GM19238 (cell line): ENCODE data around the gene CDC25A.
A peak's percentile ranks its signal among the peaks of the same experiment; 100 is the strongest.
"Not testable (repeated sequence)": the region's sequence is repeated elsewhere in the genome, so short reads cannot be mapped to it uniquely, and the experiment has no call there.

ENCODE experiments used
- DNase-seq: peaks from one replicate; pipeline ENCODE4 v3.0.0; 2011; ENCODE audit warnings: low spot score; ENCODE audit not compliant: insufficient read length

Gene CDC25A

DNA sequence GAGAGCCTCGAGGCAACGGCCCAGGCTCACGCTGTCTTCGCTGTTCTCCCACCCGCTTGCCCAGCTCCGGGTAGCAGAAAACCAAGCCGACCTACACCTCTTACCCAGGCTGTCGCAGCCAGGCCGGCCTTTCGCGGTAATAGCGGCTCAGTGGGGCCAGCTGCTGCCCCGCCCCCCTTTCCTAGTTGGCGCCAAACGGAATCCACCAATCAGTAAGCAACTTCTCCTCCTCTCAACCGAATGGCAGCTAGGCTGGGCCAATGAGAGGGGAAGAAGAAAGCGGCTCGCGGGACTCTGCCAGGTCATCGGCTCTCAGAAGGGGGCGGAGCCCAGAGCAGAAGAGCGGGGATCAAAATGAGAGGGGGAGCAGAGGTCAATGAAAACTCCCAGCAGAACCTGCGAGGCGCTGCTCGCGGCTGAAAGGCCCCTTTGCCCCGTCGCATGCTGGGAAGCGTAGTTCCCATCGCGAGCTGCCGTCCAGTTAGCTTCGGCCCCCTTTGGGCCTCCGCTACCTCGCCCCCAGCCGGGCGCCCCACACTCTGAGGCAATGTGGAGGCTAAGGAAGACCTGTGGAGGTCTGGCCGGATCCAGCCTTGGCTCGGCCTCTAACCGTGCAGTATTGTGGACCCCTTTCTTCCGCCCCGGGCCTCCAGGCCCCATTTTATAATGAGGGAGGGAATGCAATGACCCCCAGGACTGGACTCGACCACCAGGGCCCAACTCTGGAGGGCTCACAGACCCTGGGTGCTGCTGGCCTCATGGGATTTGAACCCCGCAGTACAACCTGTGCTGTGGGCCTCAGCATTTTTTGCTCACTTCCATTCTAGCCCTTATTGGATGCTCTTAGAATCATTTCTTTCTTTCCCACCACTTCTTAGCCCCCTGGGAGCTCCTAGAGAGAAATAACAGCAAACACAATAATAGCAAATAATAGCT, at the start of gene CDC25A:
Gene CDC25A, minus strand, starts transcription at position 152 of the 936 bp plus-strand sequence. CDS start 470 bp downstream, outside the sequence.
- peak; percentile 97 for DNase-seq

DNA sequence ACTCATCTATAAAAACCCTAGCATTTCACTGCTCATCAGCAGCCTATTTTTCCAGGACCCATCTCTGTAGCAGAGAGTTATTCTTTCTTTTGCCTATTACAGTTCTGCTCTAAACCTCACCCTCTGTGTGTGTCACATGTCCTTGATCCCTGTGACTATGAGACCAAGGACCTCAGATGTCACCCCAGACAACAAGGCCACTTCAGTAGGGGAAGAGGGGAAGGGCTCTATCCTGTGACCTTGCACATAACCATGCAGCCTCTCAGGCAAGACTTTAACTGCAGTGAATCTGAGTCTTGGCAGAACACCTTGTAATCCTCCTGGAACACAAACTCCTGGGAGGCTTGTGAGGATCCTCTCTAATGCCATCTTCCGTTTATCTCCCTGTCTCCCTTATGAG, 48.3 kb upstream of the CDC25A start:
- no peak for DNase-seq

DNA sequence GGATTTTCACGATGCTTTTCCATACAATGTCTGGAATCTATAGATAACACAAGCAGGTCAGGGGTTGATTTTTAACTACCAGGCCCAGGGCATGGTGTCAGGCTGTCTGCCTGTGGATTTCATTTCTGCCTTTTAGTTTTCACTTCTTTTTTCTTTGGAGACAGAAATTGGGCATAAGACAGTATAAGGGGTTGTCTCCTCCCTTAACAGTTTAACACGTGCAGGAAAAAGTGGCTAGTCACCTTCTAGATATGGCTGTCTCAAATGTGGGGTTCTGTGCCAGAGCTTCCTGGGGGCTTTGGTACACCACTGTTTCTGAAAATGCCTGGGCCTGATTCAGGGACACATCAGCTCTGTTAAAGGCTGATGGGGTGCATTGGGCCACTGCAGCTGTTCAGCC, 45.3 kb upstream of the CDC25A start:
- no peak for DNase-seq

DNA sequence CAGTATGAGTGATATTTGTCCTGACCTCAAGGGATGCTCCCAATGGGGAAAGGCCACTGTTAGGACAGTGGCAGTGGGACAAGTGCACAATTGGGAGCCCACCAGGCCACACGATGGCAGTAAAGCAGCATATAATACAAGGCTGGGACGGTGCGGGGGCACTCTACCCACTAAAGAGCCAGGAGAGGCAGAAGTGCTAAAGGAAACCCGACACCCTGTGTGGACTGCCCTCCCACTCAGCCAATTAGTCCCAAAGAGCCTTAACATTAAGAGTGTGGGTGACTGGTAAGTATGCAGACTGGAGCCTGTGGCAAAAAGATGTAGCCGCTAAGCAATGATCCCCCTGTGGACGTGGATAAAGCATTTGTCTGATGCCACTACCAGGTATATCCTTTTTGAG, 44.5 kb upstream of the CDC25A start:
- DNase-seq = no peak

DNA sequence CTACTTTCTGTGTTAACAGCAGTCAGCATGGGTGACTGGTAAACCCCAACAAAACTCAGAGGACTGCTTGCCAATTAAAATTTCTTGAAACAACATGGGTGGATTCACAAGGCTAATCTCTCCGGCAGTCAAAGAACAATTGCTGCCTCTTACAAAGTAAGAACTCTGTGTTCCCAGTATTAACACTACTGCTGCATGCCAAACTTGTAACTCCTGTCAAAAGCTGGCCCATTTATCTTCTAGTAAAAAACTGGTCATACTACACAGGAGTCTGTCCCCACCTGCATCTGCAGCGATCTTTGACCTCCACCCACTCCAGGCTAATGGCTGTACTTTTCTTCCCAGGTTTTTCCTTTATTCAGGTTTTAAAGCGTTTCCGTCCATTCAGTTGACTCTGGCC, 44.0 kb upstream of the CDC25A start:
- DNase-seq = no peak

DNA sequence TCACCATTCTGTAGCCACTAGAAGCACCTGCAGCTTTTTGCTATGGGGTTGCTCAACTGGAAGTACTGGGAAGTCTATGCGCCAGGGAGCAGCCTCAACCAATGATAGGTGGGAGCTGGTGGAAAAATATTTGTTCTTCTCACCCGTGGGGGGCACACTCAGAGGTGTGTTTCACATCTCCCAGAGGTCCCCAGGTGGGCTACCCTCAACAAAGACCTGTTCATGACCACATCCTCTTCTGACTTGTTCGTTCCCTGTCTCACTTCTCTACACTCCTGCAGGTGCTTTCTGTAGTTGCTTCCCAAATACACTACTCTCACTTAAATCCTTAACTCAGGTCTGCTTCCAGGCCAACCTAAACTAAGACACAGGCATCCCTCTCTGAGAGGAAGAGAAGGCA, 38.7 kb upstream of the CDC25A start:
- DNase-seq = no peak

DNA sequence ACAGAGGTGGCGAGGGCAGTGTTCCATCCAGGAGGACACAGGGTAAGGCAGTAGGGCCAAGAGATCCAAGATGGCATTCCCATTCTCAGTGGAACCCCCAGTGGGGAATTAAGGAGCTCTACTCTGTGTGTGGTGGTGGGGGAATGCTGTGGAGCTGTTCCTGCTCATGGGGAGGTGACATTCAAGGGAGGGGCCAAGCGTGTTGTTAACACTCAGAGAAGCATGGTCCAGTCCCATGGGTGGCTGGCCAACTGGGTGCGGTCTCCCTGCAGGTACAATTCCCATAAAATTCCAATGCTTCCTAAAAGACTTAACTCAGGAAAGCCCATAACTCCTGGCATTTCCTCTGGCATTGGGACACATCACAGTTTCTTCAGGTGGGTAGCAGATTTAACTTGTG, 37.4 kb upstream of the CDC25A start:
- no peak for DNase-seq

DNA sequence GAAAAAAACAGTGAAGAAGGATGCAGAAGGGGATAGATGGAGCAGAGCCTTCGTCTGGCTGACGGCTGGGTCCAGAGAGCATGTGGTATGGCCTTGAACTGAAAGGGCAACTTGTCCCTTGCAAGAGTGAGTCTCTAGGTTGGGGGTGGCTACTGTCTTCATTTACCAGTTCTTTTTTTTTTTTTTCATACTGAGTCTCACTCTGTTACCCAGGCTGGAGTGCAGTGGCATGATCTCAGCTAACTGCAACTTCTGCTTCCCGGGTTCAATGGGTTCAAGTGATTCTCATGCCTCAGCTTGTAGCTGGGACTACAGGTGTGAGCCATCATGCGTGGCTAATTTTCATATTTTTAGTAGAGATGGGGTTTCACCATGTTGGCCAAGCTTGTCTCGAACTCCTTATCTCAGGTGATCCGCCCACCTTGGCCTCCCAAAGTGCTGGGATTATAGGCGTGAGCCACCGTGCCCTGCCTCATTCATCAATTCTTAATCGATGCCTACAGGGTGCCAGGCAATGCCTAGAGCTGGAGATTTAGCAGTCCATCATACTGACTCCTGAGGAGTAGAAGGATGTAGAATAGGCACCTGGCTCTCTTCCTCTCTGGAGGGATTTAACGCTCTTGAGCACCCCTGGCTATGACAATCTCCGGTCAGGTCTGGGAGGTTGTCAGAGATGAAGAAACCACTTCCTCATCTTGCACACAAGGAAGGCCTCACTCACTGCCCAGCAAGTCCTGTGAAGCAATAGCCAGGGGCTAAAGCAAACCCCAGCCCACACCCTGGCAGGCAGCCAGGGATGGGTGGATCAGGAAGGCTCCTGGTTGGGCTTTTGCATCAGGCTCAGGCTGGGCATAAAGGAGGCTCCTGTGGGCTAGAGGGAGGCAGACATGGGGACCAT, 34.6 kb upstream of the CDC25A start, which contains the start of gene CAMP:
Gene CAMP, plus strand, starts transcription at position 880 of the 898 bp plus-strand sequence. Its CDS starts 17 bp downstream, at position 897.
- DNase-seq = peak; percentile 66

DNA sequence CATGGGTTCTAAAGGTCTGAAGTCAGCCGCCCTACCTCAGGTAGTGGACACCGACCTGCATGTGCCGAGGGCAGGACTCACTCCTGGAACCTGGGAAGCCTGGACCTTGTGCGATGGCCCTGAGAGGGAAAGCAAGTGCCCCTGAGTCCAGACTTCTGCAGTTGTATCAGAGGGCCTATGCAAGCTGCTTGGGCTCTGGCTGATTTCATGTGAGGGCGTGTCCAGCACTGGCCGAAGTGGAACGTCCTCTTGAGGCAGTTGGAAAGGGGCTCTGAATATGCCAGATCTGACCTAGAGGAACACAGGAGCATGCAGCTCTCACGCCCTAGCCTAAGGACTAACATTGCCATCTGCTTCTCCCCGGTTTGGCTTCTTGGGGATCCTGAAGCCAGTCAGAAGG, 32.5 kb upstream of the CDC25A start:
- DNase-seq = no peak

DNA sequence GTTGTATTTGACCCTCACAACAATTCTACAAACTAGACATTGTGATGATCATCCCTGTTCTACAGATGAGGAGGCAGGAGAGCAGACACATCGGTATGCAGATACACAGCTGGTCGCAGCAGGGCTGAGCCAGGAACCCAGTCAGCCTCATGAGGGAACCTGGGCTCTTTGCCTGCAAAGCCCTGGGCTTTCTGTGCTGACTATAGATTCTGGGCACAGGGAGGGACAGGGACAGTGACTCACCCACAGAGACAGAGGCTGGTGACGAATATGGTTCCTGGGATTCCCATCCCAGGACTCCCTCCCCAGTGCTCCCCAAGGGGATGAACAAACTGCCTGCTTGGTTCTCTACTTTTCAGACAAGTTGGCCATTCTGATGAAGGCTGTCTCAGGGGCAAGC, 31.3 kb upstream of the CDC25A start:
- no peak for DNase-seq

DNA sequence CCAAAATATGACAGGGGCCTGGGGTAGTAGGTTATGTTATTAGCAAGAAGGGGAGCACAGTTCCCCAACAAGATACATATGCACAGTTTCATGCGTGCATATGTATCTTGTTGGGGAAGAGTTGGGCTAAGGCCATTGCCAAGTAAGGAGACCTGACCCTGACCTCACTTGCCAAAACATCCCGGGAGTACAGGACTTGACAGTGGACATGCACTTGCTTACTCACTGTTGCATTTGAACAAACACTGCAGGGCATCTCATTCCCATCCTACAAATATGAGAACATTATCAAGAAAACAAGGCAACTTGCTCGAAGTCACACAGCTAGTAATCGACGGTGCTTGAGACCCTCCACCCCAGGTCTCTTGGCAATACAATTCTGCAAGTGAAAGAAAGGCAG, 30.3 kb upstream of the CDC25A start:
- no peak for DNase-seq

DNA sequence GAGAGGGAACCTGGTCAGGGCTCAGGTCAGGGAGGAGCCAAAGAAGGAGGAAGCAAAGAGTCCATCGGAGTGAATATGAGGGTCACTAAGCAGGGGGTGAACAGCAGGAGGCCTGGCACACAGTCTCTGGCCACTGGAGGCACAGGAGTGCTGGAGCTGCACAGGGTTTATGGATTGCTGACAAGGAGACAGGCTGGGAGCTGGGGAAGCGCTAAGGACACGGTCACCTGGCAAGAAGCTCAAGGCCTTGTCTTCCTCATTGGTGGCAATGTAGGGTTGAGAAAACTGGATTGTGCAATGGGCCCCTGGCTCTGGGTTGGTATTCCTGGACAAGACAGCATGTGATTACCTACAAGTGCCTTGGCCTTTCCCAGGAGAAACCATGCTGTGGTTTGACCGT, 29.2 kb upstream of the CDC25A start:
- no peak for DNase-seq

DNA sequence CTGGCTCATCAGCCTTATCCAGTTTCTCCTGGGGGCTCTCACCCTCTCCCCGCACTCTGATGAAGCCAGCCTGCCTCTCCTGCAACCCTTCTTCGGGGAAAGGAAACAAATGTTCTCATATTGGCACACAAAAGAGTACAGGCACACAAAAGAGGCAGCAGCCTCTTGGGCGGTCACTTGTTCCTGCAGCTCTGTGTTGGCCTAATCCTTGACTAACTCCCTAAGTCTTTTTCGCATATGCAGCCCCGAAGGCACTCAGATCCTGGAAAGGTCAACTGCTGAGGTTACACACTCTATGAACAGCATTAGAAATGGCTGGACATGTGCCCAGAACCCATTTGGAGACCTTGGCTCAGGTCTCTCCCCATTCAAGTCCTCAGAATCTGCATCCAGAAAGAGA, 27.7 kb upstream of the CDC25A start:
- DNase-seq = no peak

DNA sequence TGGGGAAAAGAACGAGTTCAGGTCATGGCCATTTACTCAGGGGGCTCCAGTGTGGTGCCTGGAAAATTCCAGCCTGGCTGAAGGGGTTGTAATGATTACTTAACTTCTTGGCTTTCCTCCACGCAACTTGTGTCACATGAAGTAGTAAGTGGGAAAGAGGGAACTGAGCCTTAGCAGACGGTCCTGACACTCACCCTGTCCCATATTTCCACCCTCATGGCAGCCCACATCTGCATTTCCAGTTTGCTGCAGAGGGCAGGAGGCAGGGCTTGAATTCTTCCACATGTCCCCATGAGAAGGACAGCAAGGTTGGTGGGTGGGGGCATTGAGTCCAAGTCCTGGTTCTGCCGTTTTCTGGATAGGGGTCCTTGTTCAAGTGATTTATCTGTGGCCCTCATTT, 27.2 kb upstream of the CDC25A start:
- no peak for DNase-seq

DNA sequence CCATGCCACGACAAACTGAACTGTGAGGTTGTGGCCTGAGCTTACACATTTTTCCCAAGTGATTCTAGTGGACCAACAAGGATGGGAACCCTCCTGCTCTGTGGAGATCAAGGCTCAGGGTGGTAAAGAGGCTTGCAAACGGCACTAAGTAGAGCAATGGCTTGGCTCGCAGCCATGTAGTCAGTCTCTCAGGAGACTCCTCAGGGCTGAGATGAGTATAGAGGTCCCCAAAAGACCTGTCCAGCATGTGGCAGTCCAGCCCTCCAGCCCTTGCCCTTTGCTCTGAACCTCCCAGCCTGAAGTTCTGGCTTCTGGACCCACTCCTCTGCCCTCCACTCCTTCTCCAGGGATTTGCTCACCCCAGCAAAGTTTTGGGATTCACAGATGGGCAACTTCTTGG, 26.8 kb upstream of the CDC25A start:
- no peak for DNase-seq

DNA sequence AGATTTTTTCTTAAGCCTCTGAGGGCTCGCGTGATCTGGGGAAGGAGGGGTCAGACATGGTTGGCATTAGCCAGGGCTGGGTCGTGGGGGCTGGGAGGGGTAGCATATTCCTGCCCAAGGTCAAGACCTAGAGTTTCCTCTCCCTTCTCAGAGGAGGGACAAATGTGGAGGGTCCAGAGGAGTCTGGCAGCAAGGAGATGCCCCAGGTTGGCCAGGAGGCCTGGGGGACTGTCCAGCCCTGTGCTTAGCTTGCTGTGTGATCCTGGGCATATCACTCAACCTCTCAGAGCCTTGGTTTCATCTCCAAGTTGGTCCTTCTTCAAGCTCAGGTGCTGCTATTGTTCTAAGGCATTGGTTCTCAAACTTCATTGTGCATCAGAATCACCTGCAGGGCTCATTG, 26.0 kb upstream of the CDC25A start:
- no peak for DNase-seq

DNA sequence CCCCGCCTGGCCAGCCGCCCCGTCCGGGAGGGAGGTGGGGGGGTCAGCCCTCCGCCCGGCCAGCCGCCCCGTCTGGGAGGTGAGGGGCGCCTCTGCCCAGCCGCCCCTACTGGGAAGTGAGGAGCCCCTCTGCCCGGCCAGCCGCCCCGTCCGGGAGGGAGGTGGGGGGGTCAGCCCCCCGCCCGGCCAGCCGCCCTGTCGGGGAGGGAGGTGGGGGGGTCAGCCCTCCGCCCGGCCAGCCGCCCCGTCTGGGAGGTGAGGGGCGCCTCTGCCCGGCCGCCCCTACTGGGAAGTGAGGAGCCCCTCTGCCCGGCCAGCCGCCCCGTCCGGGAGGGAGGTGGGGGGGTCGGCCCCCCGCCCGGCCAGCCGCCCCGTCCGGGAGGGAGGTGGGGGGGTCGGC, 23.6 kb upstream of the CDC25A start:
- DNase-seq = not testable (repeated sequence)

DNA sequence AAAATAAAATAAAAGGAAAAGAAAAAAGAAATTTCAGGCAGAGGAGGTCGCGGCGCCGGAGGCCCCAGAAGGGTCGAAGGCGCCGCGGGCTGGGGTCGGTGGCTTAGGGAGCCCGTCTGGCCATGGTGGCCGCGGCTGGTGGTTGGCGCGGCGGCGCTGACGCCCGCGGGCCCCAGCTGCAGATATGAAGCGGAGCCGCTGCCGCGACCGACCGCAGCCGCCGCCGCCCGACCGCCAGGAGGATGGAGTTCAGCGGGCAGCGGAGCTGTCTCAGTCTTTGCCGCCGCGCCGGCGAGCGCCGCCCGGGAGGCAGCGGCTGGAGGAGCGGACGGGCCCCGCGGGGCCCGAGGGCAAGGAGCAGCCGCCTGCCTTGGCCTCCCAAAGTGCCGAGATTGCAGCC, 22.3 kb upstream of the CDC25A start:
- not testable (repeated sequence) for DNase-seq

DNA sequence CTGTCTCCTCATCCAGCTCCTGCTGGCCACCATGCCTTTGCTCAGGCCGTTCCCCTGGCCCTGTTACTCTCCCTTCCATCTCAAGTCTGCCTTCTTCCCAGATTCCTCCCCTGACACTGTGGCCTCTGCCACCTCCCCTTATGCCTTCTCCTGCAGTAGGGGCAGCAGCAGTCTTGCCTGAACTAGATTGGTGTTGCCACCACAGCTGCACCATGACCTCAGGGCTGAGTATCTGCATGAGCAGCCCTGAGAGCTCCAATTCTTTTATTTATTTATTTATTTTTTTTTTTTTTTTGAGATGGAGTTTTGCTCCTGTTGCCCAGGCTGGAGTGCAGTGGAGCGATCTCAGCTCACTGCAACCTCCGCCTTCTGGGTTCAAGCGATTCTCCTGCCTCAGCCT, 21.2 kb upstream of the CDC25A start:
- DNase-seq = no peak

DNA sequence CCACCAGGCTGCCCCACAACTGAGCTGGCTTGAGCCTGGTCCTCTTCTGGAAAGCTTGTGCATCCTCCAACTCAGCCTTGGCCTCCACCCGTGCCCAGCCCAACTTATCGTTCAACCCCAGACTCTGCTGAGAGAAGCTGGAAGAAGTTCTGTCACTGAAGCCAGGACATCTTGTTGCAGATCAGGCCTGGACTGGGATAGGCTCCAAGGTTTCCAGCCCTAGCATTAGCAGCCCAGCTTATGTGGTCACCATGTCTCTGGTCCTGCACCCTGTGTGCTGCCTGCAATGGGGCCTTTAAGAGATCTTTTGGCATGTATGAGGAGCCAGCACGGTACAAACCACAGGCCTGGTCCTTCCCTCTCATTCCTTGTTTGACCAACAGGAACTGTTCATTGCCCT, 19.9 kb upstream of the CDC25A start:
- DNase-seq = no peak

DNA sequence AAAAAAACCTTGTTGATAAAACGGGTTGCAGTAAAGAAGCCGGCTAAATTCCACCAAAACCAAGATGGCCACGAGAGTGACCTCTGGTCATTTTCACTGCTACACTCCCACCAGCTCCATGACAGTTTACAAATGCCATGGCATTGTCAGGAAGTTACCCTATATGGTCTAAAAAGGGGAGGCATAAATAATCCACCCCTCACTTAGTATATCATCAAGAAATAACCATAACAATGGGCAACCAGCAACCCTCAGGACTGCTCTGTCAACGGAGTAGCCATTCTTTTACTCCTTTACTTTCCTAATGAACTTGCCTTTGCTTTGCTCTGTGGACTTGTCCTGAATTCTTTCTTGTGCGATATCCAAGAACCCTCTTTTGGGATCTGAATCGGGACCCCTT, 14.4 kb upstream of the CDC25A start:
- no peak for DNase-seq

DNA sequence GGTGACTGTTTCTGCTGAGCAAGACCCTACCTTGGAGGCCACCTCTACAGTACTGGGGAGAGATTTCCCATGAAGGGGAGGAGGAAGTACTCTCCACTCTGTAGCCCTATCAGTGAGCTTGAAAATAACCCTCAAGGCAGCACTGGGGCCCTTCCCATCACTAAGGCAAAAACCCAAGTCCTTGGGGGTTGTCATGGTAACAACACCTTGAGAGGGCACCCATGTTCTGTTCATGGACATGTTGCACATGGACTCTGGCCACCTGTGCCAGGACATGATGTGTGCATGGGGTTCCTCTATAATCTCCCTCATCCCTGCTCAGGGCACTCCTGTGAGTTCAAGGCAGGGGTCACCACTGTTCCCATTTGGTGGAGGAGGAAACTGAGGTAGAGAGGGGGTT, 10.9 kb upstream of the CDC25A start:
- no peak for DNase-seq
